HK-2 (cell line): ENCODE measurements around the gene WTIP.
A peak's percentile ranks its signal among the peaks of the same experiment; 100 is the strongest.
"Not testable (repeated sequence)": the region's sequence is repeated elsewhere in the genome, so short reads cannot be mapped to it uniquely, and the experiment has no call there.

Experiments used
- DNase-seq: peaks from one replicate; pipeline ENCODE4 v3.0.0-alpha.2; 2018; ENCODE audit not compliant: unreplicated experiment

Gene WTIP

DNA sequence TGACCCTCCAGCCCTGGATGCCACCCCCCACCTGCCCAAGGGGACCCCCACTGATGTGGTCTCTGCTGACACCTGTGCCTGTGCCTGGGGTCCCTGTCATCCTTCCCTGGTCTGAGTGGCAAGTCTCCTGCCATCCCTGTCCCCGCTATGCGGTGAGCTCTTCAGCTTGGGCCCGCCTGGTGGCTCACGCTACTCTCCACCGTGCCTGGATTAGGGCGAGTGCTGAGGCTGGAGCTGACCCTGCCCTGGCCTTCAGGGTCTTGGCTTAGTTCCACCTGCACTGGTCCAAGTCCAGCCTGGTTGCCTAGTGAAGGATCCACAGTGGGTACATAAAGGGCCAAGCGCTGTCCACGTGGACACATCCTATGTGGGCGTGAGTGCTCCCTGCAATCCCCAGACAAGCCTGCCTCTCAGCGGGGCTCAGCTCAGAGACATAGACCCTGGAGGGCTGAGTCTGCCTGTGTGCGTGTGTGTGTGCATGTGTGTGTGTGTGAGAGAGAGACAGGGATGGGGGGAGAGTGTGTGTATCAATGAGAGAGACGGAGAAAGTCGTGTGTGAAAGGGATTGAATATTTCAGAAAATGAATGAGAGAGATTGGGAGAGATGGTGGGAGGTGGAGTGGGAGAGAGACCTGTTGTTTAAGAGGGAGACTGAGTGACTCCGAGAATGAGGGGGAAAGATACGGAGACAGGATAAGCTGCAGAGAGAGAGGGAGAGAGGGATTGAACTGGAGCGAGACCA lies 22.1 kb downstream of the WTIP start:
- DNase-seq = no peak

DNA sequence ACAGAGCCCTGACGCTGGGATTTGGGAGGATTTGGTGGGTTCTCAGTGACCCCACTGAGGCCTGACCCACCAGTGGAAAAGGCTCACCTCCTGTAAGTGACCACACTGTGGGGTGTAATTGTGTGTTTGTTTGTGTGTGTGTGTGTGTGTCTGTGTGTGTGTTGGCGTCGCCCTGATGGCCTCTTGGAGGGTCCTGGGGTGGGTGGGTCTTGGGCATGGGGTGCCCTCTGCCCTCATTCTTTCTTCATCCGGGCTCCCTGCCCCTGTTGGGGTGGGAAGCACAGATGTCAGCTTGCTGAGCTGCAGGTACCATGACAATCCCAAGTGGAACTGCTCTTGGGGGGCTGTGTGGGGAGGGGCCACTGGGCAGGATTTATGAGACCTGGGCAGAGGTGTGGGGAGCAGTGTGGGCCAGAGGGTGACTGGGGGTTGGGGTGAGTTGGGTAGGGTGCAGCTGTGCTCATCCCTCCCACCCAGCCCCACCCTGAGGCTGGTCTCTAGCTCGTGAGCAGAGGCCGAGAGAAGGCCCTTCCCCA lies 22.8 kb downstream of the WTIP start:
- no peak for DNase-seq

DNA sequence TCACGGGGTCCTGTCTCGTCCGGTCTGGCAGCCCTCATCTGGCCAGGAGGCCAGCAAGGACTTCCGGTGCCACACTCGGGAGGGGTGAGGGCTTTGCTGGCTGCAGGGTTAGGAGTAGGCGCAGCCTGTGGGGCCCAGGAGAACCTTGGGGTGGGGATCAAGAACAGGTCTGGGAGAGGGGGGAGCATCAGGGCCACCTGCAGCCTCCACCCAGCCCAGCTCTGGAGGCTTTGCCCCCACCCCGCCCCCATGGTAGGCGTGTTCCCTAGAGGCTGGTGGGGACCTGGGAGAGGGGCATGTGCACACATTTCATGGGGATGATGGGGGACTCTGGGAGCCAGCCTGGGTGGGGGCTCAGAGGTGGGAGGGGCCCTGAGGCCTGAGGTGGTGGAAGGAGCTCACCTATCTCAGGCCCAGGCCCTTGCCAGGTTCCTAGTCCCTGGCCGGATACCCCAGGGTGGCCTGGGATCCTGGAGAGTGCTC lies 23.3 kb downstream of the WTIP start:
- DNase-seq = no peak

DNA sequence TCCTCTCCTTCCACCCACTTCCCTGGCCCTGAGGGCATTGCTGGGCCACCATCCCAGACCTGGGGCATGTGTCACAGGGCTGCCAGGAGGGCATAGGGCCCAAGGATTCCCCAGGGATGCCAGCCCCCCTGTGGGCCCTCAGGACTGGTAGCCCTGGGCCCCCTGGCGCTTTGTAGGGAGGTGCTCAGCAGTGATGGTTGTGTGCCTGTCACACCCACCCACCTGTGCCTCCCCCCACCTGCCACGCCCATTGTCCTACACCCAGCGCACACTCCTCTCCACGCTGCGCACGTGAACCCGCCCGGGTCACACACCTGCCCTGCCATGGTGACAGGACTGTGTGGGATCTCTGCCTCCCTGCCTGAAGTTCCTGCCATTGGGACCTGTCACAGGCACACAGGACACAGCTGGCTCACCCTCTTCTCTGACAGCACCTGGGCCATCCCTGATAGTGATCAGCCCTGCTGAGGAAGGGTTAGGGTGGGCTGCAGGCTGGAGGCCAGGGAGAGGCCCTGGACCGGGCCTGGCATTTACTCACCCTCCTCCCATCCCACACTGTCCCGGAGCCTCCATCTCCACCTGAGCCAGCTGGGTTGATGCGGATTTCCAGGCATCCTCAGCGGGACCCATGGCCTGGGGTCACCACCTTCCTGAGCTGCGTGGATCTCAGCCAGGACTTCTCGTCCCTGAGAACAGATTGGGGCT lies 23.9 kb downstream of the WTIP start:
- DNase-seq = no peak

DNA sequence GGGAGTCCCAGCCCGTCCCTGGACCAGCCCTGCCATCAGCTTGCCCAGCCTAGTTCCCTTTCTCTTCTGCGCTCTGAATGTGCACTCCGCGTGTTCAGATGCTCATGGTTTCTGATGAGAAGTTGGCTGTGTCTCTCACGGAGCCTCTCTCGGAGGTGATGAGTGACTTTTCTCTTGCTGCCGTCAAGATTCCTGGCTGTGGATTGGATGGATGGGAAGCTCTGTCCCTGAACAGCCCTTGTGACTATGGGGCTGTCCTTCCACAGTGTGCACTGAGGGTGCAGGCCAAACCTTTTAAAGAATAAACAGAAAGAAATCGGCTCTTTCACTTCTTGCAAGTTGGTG lies 24.4 kb downstream of the WTIP start:
- DNase-seq = no peak

DNA sequence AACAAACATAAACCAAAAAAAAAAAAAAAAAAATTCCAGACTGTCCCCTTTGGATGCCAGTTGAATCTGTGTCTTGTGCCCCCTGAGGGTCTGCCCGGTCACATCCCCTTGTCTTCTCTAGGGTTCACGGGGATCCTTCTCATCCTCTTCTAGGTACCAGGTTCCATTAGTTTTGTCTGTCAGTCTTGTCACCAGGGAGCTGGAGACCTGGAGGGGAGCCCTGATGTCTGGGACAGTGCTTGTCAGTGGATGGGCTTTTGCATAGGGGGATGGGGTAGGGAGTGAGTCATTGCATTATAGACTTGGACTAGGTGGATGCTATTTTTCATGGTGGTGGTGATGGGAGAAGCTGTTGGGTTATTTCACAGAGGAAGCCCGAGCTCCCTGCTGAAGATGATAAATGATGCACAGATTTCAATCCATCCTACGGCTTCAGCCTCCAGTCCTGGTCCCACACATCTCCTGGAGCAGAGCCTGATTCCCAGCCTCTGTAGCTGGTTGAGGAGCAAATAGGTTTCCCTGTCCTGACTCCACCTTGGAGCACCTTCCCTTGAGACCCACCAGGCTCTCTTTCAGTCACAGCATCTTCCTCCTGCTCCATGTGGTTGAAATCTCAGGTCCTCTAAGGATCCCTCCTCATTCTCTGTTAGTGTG lies 26.0 kb downstream of the WTIP start:
- DNase-seq = no peak

DNA sequence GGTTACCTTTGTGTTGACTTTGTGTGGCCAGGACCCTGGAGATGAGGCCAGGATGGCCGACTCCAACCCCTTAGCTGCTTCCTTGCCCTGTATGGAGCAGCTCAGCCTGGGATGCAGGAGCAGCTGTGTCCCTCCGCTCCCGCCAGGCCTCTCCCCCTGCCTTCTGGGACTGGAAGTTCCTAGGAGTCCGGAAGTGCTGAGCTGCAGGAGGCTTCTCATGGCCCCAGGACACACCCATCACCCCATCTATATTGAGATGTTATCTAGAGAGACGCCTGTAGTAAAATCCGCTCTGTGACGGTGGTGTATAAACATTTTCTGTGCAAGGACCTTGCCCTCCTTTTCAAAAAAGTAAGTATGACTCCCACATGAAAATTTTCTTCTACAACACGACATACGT lies 27.0 kb downstream of the WTIP start:
- DNase-seq = no peak

DNA sequence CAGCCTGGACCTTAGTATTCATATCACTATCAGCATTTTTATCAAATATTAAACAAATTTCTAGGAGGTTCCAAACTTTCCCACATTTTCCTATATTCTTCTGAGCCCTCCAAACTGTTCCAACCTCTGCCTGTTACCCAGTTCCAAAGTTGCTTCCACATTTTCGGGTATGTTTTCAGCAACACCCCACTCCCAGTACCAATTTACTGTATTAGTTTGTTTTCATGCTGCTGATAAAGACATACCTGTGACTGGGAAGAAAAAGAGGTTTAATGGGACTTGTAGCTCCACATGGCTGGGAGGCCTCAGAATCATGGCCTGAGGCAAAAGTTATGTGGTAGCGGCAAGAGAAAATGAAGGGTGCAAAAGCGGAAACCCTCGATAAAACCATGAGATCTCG lies 29.3 kb downstream of the WTIP start:
- not testable (repeated sequence) for DNase-seq

DNA sequence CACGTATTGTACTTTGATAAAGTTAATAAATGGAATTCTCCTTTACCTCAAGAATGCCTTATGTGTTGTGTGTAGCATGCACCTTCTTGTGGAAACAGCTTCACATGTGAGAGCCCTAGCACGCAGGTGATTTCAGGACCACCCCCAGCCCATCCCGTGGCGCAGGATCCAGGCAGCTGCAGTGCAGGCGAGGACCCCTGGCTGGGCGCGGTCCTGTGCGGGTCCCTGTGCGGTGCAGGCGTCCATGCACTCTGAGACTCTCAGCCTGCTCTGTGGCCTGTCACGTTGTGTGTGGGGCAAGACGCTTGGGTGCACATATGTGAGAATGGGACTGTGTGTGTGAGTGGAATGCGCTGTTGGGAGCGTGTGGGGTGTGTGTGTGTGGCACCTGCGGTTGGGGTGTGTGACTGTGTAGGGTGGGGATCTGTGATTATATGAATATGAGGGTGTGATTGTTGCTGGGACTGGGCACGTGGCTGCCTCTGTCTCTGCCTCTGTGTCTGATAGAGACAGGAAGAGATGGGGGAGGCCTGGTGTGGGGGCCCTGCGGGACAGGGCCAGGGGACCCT lies 30.8 kb downstream of the WTIP start:
- DNase-seq = no peak

DNA sequence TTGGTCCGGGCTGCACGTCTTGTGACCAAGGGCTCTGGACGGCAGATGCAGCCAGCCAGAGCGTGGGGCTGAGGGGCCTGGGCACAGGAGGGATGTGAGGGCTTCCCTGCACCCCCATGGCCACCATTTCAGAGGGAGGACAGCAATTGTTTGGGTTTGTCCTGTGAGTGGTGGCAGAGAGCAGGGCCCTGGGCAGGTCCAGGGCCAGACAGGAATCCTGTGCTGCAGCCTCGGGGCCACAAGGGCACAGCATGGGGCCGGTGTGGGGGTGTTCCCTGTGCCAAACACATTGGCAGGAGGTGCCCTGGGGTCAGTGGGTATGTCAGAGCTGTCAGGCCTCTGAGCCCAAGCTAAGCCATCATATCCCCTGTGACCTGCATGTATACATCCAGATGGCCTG lies 32.2 kb downstream of the WTIP start:
- DNase-seq = no peak

DNA sequence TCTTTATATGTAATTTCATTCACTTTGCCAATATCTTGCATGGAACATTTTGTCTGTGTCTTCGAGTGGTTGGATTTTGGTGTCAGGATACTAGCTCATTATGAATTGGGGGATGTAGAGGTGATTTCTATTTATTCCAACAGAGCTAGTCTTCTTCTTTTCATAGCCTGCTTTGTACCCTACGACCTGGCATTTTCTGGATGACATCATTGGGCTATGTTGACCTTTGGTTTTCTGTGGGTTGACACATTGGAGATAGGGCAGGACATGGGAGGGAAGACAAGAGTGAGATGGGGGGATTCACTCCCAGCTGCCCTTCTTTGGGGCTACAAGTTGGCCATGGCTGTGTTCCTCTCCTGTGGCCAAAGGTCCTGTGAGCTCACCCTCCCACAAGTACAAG lies 38.0 kb downstream of the WTIP start:
- no peak for DNase-seq

DNA sequence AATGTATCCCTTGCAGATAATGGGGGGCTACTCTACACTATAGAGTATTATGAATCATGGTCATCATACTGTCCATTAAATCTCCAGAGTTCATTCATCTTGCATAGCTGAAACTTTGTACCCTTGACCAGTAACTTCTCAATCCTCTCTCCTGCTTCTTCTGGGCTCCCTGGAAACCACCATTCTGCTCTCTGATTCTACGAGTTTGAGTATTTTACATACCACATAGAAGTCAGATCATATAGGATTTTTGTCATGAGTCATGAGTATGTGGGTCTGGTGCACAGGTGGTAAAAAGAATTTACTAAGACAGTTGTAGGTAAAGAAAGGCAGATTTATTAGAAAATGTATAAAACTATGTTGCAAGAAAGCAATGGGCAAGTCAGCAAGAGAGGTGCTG lies 41.9 kb downstream of the WTIP start:
- no peak for DNase-seq

DNA sequence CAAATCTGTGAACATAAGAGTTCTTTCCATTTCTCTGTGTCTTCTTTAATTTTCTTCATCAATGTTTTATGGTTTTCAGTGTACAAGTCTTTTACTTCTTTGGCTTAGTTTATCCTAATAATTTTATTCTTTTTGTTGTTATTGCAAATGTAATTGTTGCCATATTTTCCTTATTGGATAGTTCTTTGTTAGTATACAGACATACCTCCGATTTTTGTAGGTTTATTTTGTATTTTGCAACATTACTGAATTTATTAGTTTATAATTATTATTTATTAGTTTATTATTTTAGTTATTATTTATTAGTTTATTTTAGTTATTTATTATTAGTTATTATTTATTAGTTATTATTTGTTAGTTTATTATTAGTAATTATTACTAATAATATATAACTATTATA lies 43.4 kb downstream of the WTIP start:
- DNase-seq = no peak

DNA sequence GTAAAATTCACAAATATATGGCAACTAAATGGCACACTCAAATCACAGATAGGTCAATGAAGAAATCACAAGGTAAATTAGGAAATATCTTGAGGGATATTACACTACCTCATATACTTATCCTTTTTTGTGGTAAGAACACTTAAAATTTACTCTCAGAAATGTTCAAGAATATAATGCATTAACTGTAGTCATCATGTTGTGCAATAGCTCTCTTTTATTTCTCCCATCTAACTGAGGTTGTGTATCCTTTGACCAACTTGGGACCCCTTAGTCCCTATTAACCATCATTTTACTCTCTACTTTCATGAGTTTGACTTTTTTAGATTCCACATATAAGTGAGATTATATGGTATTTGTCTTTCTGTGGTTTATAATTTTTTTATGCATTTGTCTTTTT lies 52.6 kb downstream of the WTIP start:
- DNase-seq = no peak

DNA sequence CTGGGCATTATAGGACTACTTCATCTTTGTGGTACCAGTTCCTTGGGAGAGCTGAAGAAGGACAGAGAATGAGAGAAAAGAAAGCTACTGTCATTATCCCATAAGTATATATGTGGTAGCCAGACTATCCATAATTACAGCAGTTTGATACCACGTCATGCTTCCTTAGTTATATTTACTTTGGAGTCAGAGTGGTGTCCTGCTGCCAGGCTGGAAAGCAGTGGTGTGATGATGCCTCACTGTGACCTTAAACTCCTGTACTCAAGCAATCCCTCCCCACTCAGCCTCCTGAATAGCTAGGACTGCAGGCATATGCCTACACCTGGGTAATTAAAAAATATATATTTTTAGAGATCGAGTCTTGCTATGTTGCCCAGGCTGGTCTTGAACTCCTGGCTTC lies 57.8 kb downstream of the WTIP start:
- DNase-seq = no peak

DNA sequence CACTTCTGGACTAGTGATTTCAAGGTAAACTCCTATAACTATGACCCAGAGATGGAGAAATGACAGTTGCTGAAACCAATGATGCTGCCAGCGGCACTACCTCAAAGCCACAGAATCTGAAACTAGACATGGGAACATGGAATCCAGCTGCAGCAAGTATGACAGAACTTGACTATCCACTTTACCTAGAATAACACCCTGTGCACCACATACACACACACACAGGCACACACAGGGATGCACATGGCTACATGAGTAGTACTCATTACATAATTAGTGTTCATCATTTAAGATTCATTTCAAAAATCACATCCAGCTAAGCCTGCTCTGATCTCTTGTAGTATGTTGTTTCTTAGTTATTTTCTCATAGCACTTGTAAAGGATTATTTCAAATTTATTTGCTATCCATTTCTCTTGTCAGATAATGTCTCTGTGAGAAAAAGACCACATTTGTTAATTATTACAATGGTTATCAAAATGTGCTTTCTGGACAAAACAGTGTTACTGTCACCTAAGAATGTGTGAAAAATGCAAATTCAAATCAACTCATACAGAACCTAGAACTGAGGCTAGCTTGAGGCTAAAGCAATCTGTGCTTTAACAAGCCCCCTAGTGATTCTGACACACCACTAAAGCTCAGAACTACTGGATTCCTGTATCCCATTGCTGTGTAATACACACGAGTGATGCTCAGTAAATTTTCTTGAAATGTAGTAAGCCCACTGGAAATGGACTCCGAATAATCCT lies 59.4 kb downstream of the WTIP start:
- DNase-seq = no peak

DNA sequence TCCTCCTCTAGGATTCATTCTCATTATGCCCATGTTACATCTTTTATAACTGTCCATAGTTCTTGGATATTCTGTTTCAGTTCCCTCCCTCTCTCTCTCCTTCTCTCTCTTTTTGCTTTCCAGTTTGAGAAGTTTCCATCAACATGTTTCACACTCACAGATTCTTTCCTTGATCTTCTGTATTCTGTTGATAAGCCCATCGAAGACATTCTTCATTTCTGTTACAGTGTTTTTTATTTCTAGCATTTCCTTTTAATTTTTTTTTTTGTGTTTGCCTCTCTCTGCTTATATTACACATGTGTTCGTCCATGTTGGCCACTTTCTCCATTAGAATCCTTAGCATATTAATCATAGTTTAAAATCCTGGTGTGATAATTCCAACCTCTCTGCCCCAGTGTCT lies 68.3 kb downstream of the WTIP start:
- no peak for DNase-seq

DNA sequence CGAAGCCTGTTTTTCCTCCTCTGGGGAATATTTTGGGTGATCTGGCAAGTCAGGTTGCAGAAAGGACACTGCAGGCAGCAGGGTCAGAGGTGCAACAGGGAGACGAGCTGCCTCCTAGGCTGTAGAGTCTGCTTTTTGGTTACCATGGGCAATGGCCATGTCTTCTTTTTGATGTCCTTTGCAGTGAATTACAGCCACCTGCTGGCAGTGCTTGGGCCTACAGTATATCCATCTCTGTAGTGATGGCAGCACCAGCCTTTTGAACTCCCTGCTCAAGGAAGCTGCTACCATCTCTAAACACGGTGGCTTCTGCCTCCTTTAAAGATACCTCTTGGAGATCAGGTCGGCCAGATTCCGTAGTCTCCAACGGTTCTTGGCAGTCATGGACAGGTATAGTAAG lies 73.9 kb downstream of the WTIP start:
- no peak for DNase-seq

DNA sequence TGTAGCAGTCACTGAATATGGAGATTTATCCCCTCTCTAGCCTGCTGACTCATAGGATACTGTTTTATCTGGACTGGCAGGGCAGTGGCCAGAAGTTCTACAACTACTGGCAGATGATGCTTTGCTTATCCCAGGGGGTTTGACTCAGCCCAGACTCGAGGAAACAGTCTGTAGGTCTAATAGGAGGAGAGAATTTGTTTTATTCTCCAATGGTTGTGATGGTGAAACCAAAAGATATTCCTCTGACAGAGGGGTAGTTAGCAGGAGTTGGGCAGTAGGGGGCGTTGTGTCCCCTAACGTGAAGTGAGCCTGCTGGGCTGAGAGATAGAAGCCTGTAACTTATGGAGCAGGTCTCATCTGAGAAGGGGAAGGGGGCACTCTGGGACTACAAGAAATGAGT lies 74.9 kb downstream of the WTIP start:
- DNase-seq = peak; percentile 20

DNA sequence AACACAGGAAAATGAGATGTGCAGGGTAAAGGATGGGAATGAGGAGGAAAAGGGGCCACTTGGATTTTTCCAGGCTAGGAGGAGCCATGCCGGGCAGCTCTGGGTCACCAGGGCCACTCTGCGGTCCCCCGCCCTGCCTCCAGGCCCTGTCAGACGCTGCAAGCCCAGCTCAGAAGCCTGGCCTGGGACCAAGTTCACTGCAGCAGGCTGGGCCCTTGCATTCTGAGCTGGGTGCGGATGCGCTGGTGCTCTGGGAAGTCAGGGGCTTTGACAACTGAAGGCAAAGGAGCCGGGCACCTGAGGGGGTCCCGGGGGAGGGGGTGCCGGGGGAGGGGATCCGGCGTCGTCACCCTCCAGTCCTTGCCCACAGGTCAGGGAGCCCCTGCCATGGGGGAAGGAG lies 77.5 kb downstream of the WTIP start:
- no peak for DNase-seq

DNA sequence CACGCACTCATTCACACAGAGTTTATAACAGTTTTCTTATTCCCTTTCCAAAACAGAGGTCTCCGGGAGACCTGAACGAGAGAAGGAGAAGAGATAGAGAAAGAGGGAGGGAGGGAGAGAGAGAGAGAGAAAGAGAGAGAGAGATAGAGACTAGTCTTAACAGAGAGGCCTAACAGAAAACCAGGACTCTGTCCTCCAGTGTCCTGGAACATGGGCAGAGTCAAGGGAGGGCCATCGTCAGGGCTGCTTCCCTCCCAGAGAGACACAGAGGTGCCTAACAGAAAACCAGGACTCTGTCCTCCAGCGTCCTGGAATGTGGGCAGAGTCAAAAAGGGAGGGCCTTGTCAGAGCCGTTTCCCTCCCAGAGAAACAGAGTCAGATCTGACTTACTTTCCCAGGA lies 78.7 kb downstream of the WTIP start:
- DNase-seq = no peak
